ENCODE data around the gene STRA8. TPM values are rescaled to one million over a fixed set of nuclear protein-coding genes. Genes with fewer than 3 reads are reported as not detected.

Gene STRA8
- total and polyA plus RNA-seq, 2 of the 13 experiments (the other 11 are each of a cell fraction or from before 2014, with no cell fraction given), result not detected

DNA sequence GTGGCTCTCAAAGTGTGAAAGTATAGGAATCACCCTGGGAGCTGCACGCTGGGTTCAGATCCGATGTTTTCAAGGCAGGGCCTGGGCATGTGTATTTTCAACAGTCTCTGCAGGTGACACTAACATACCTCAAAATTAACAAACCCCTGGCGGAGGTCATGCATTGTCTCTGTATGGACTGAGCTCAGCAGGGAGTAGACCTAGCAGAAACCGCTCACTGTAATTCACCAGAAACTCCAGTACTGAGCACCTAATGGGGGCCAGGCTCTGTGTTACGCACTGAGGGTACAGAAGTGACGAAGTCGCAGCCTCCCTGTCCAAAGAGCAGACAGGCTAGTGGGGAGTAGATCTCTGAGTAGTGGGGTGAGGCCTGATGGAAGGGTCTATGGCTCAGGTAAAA is 5.6 kb downstream of the STRA8 start:
- CTCF ChIA-PET (ENCODE audit: low intra/inter-chr PET ratio, low total read pairs), result no interaction called here
- BruUV-seq (replicated peaks), result no TSS peak
- Histone ChIP-seq H3K4me3 (replicated peaks in 1 of 3; ENCODE audit: insufficient read depth in 1 of 3, low read depth in 2 of 3, low read length in 3 of 3) (no peak overlapping the region), H3K27me3 (ENCODE audit: control insufficient read depth in 1 of 2, insufficient read depth in 2 of 2, low read length in 2 of 2) (peaks cover 2 to 10% of the 10 kb centered on the region in 2 experiments; a peak in 2 of 5 replicates), H3K9me3 (ENCODE audit: low read length) (no peaks in the 10 kb centered on the region), H3K79me2 (ENCODE audit: insufficient read depth, low read length) (no peaks in the 10 kb centered on the region), H3K4me2 (ENCODE audit: low read depth, low read length) (no peak overlapping the region), H3K4me1 (ENCODE audit: insufficient read depth, low read length) (peaks cover 10% of the 10 kb centered on the region), H3K9ac (ENCODE audit: insufficient read depth, low read depth, low read length) (no peak overlapping the region), H2AFZ (ENCODE audit: low read length) (no peak overlapping the region), H3K36me3 (replicated peaks in 1 of 2; ENCODE audit: control insufficient read depth in 1 of 2, insufficient read depth in 2 of 2, low read length in 2 of 2) (no peaks in the 10 kb centered on the region), H3K27ac (ENCODE audit: extremely low read length, insufficient read depth, low read length) (no peak overlapping the region), H4K20me1 (ENCODE audit: insufficient read depth, low read length) (no peaks in the 10 kb centered on the region)
- DNase-seq (ENCODE audit: low spot score) (no peak), FAIRE-seq (no peak), ATAC-seq (no peak)
- WGBS (ENCODE audit: low lambda C conversion rate), result 71% methylated on average over 4 of the region's 7 CpGs
- POLR2A ChIA-PET, result no interaction called here
- in situ Hi-C loops (cut with HindIII; ENCODE audit: extremely low pct_ligation_motif_present, low pct_unique_long_range_greater_than_20kb), result no loop called here
- intact Hi-C loops (cut with micrococcal nuclease; ENCODE audit: unreplicated experiment), result no loop called here
- no peak for TF ChIP-seq SPEN (CRISPR knock-in tag; IDR thresholded peaks at IDR 0.05; ENCODE audit: low read depth)
- TF ChIP-seq, protein P1, sequence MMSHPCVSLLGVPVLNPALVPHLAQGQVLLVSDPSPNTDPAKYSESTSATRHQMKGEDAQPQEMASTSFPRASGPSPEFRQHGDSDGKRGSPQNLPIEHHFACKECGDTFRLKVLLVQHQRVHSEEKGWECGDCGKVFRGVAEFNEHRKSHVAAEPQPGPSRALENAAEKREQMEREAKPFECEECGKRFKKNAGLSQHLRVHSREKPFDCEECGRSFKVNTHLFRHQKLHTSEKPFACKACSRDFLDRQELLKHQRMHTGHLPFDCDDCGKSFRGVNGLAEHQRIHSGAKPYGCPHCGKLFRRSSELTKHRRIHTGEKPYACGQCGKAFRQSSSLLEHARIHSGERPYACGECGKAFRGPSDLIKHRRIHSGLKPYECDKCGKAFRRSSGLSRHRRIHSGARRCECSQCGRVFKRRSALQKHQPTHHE (CRISPR knock-in tag; IDR thresholded peaks at IDR 0.05; ENCODE audit: borderline replicate concordance), result no peak
- no peak for TF ChIP-seq JUNB (CRISPR knock-in tag; IDR thresholded peaks at IDR 0.05; ENCODE audit: borderline replicate concordance)
- TF ChIP-seq ATF1 (CRISPR knock-in tag; IDR thresholded peaks at IDR 0.05), result no peak
- no peak for TF ChIP-seq GPBP1L1 (CRISPR knock-in tag; IDR thresholded peaks at IDR 0.05)
- no peak for TF ChIP-seq KDM1A (CRISPR knock-in tag; IDR thresholded peaks at IDR 0.05)
- no peak for TF ChIP-seq HMGXB3 (CRISPR knock-in tag; IDR thresholded peaks at IDR 0.05; ENCODE audit: borderline replicate concordance)
- no peak for TF ChIP-seq KDM5B (CRISPR knock-in tag; IDR thresholded peaks at IDR 0.05; ENCODE audit: borderline replicate concordance)
- TF ChIP-seq ZNF670 (CRISPR knock-in tag; IDR thresholded peaks at IDR 0.05; ENCODE audit: borderline replicate concordance), result no peak
- no peak for TF ChIP-seq MEIS2 (CRISPR knock-in tag; IDR thresholded peaks at IDR 0.05)
- no peak for TF ChIP-seq SMARCE1 (IDR thresholded peaks at IDR 0.05; ENCODE audit: borderline replicate concordance)
- TF ChIP-seq IRF1 (CRISPR knock-in tag; IDR thresholded peaks at IDR 0.05; ENCODE audit: low read depth), result no peak
- TF ChIP-seq ZNF563 (CRISPR knock-in tag; IDR thresholded peaks at IDR 0.05), result no peak
- TF ChIP-seq ZNF292 (CRISPR knock-in tag; IDR thresholded peaks at IDR 0.05; ENCODE audit: borderline replicate concordance, low read depth), result no peak
- TF ChIP-seq UBTF (CRISPR knock-in tag; IDR thresholded peaks at IDR 0.05), result no peak
